Keratinocyte (primary cell): ENCODE data around the gene UBE2A. TPM values are rescaled to one million over a fixed set of nuclear protein-coding genes. Genes with fewer than 3 reads are reported as not detected.

Experiments used
- DNase-seq: peaks from one replicate; pipeline ENCODE4 v3.0.0-alpha.2; 2011; ENCODE audit warnings: low read depth, missing footprints, low spot score
- FAIRE-seq: peaks from 2 replicates; lab custom pipeline; 2011; peaks lifted over from hg19 to GRCh38; lab: Jason Lieb, UNC
- H2AFZ ChIP-seq: 2 replicates; pipeline ENCODE4 v1.6.0; 2012; ENCODE audit warnings: low read length, control low read depth, inconsistent platforms; ENCODE audit not compliant: control insufficient read depth
- H3K27ac ChIP-seq: 2 replicates; pipeline ENCODE4 v1.5.1; 2011; ENCODE audit warnings: low read length; ENCODE audit not compliant: control insufficient read depth, insufficient read depth
- H3K27me3 ChIP-seq: 3 replicates; pipeline ENCODE4 v1.6.0; 2011; ENCODE audit warnings: low read length; ENCODE audit not compliant: control insufficient read depth, insufficient read depth; ENCODE audit errors: extremely low read depth
- H3K36me3 ChIP-seq, 2 experiments: 2 replicates in 1 of 2; 3 replicates in 1 of 2; pipeline ENCODE4 v1.5.1; 2011; ENCODE audit warnings: low read length in 2 of 2, mild to moderate bottlenecking in 1 of 2; ENCODE audit not compliant: control insufficient read depth in 2 of 2, insufficient read depth in 2 of 2; ENCODE audit errors: extremely low read depth in 1 of 2
- H3K4me1 ChIP-seq: 3 replicates; pipeline ENCODE4 v1.5.1; 2011; ENCODE audit warnings: low read length; ENCODE audit not compliant: control insufficient read depth, insufficient read depth; ENCODE audit errors: extremely low read depth
- H3K4me2 ChIP-seq: 3 replicates; pipeline ENCODE4 v1.6.0; 2011; ENCODE audit warnings: low read depth, low read length; ENCODE audit not compliant: control insufficient read depth, insufficient read depth; ENCODE audit errors: extremely low read depth
- H3K4me3 ChIP-seq, 3 experiments: fragments of 200-600 bp in 1 of 3; sonication (generic) in 1 of 3; 2 replicates in 2 of 3; 3 replicates in 1 of 3; pipeline ENCODE4 v1.5.1; 2011 to 2016; ENCODE audit warnings: low read length in 3 of 3, mild to moderate bottlenecking in 3 of 3, control low read depth in 2 of 3, inconsistent platforms in 1 of 3, low read depth in 1 of 3, mixed read lengths in 1 of 3, mixed run types in 1 of 3, moderate library complexity in 1 of 3; ENCODE audit not compliant: control insufficient read depth in 2 of 3, insufficient read depth in 2 of 3; ENCODE audit errors: extremely low read depth in 1 of 3
- H3K79me2 ChIP-seq: 2 replicates; pipeline ENCODE4 v1.6.0; 2012; ENCODE audit warnings: low read length; ENCODE audit not compliant: control insufficient read depth, insufficient read depth
- H3K9ac ChIP-seq: 3 replicates; pipeline ENCODE4 v1.6.0; 2011; ENCODE audit warnings: low read length; ENCODE audit not compliant: control insufficient read depth, insufficient read depth; ENCODE audit errors: extremely low read depth
- H3K9me1 ChIP-seq: 3 replicates; pipeline ENCODE4 v1.6.0; 2011; ENCODE audit warnings: low read length; ENCODE audit not compliant: control insufficient read depth, insufficient read depth; ENCODE audit errors: extremely low read depth
- H3K9me3 ChIP-seq: 2 replicates; pipeline ENCODE4 v1.5.1; 2012; ENCODE audit warnings: low read depth, low read length; ENCODE audit not compliant: control insufficient read depth
- H4K20me1 ChIP-seq: 3 replicates; pipeline ENCODE4 v1.6.0; 2011; ENCODE audit warnings: low read length; ENCODE audit not compliant: control insufficient read depth, insufficient read depth; ENCODE audit errors: extremely low read depth
- CTCF ChIP-seq, 3 experiments: IDR thresholded peaks in 1 of 3; conservative IDR thresholded peaks in 1 of 3; optimal IDR thresholded peaks in 1 of 3; 2 replicates in 2 of 3; 3 replicates in 1 of 3; pipeline versions ENCODE3 to v1.5.1; 2011; ENCODE audit warnings: low read length in 3 of 3, mild to moderate bottlenecking in 3 of 3, moderate library complexity in 2 of 3, control low read depth in 1 of 3, inconsistent platforms in 1 of 3; ENCODE audit not compliant: insufficient read depth in 2 of 3; ENCODE audit errors: extremely low read depth in 1 of 3
- EZH2 ChIP-seq: IDR thresholded peaks from one replicate; pipeline ENCODE4 v1.6.1; 2012; ENCODE audit warnings: inconsistent platforms, mild to moderate bottlenecking, low read length, moderate library complexity
- dilution Hi-C: fragments of 300-500 bp; cut with MboI; formaldehyde crosslinking; loops from one replicate; pipeline ENCODE4 v1.7.0; 2020; ENCODE audit warnings: low sequenced_read_pairs; ENCODE audit not compliant: extremely low pct_ligation_motif_present
- polyA plus RNA-seq, 5 experiments: library from polyadenylated mRNA; depleted of rRNA in 3 of 5; stranded (reverse) in 3 of 5; stranded (forward) in 1 of 5; unstranded in 1 of 5; fragments of >200 nt; gene quantifications; 1 replicate in 1 of 5; 2 replicates in 3 of 5; 3 replicates in 1 of 5; pipeline versions ENCODE4 v1.2.1 to v1.2.3, GENCODE V29; 2011 to 2012; ENCODE audit warnings: missing spikeins in 2 of 5, low read depth in 1 of 5, low replicate concordance in 1 of 5

The UBE2A gene
- polyA plus RNA-seq, 1 donor (not counting 4 experiments of a cell fraction or from before 2014, with no cell fraction given) = 76.2 TPM

- Histone ChIP-seq H3K4me3 (no peak overlapping the region), H3K9ac (no peak overlapping the region), H2AFZ (no peak overlapping the region), H3K79me2 (peaks cover 62% of the 10 kb centered on the region), H3K9me1 (no peaks in the 10 kb centered on the region), H3K4me2 (peak overlapping the region; percentile 48), H3K9me3 (no peaks in the 10 kb centered on the region), H3K27me3 (no peaks in the 10 kb centered on the region), H3K36me3 (peaks cover 0 to 3% of the 10 kb centered on the region in 2 experiments), H3K27ac (peak overlapping the region; percentile 29), H4K20me1 (no peaks in the 10 kb centered on the region), H3K4me1 (peaks cover 17% of the 10 kb centered on the region)
- TF ChIP-seq EZH2 (no peak), CTCF (optimal IDR thresholded peaks at IDR 0.05 in 1 of 3, IDR thresholded peaks at IDR 0.05 in 1 of 3, conservative IDR thresholded peaks at IDR 0.05 in 1 of 3; ENCODE audit: extremely low read depth in 1 of 3, insufficient read depth in 2 of 3, low read length in 3 of 3) (no peak)
- dilution Hi-C loops = no loop called here
- DNase-seq (no peak), FAIRE-seq (no peak)
Measured at GRCh38 chrX:119602701-119603255, 28.4 kb downstream of the UBE2A start.

- Histone ChIP-seq H2AFZ (no peak overlapping the region), H3K36me3 (peaks cover 0 to 3% of the 10 kb centered on the region in 2 experiments), H3K4me1 (peaks cover 17% of the 10 kb centered on the region), H3K9me3 (no peaks in the 10 kb centered on the region), H3K27me3 (no peaks in the 10 kb centered on the region), H3K4me3 (peak overlapping the region; percentile 72 to 89 (median 78)), H3K27ac (no peak overlapping the region), H3K9me1 (no peaks in the 10 kb centered on the region), H3K4me2 (peak overlapping the region; percentile 83), H3K9ac (peak overlapping the region; percentile 66), H3K79me2 (peaks cover 47% of the 10 kb centered on the region), H4K20me1 (no peaks in the 10 kb centered on the region)
- dilution Hi-C loops = no loop called here
- TF ChIP-seq EZH2 = no peak
- no peak for TF ChIP-seq CTCF (optimal IDR thresholded peaks at IDR 0.05 in 1 of 3, IDR thresholded peaks at IDR 0.05 in 1 of 3, conservative IDR thresholded peaks at IDR 0.05 in 1 of 3; ENCODE audit: extremely low read depth in 1 of 3, insufficient read depth in 2 of 3, low read length in 3 of 3)
- no peak for FAIRE-seq
- DNase-seq = no peak
Measured at GRCh38 chrX:119604766-119605463, 30.6 kb downstream of the UBE2A start.
